Cardiac muscle cell (in vitro differentiated cells and primary cell): ENCODE data around the gene GLIPR1. TPM values are rescaled to one million over a fixed set of nuclear protein-coding genes. Genes with fewer than 3 reads are reported as not detected.
"Not testable (repeated sequence)": the region's sequence is repeated elsewhere in the genome, so short reads cannot be mapped to it uniquely, and the experiment has no call there.

Experiments
- DNase-seq, 2 donors: peaks; one replicate each; pipeline versions ENCODE4 v3.0.0 to v3.0.0-alpha.2; 2010 to 2017; ENCODE audit warnings: low read depth in 1 of 2, low spot score in 1 of 2
- H3K27ac ChIP-seq: fragments of 200-600 bp; sonication (generic); 2 replicates; pipeline ENCODE4 v1.5.1; 2016
- H3K27me3 ChIP-seq: fragments of 200-600 bp; sonication (generic); 2 replicates; pipeline ENCODE4 v1.6.0; 2016; ENCODE audit warnings: control low read depth
- H3K36me3 ChIP-seq: fragments of 200-600 bp; sonication (generic); 2 replicates; pipeline ENCODE4 v1.5.1; 2016; ENCODE audit warnings: control low read depth
- H3K4me1 ChIP-seq: fragments of 200-600 bp; sonication (generic); 2 replicates; pipeline ENCODE4 v1.8.1; 2017; ENCODE audit warnings: low read depth, mild to moderate bottlenecking, mixed run types
- H3K4me3 ChIP-seq: fragments of 200-600 bp; sonication (generic); 2 replicates; pipeline ENCODE4 v1.5.1; 2016; ENCODE audit warnings: mild to moderate bottlenecking
- H3K9me3 ChIP-seq: fragments of 200-600 bp; sonication (generic); 2 replicates; pipeline ENCODE4 v1.5.1; 2017; ENCODE audit warnings: low read depth, mild to moderate bottlenecking, control low read depth
- CTCF ChIP-seq: IDR thresholded peaks from 2 replicates; pipeline ENCODE4 v1.5.1; 2012; ENCODE audit warnings: low read depth, mild to moderate bottlenecking, low read length
- polyA plus RNA-seq: library from polyadenylated mRNA; unstranded; fragments of >200 nt; fragmentation: Nextera tagmentation; extraction: Ambion mirVana; gene quantifications from 2 replicates; pipeline ENCODE4 v1.2.1, GENCODE V29; 2016
- total RNA-seq: library from RNA; depleted of rRNA; stranded (reverse); fragments of >200 nt; gene quantifications from 2 replicates; pipeline ENCODE4 v1.2.3, GENCODE V29; 2016

GLIPR1 gene
- total and polyA plus RNA-seq, 2 experiments from 2014 or later: 0.03 to 0.62 TPM

GRCh38 chr12:75439930-75440329 is 40.6 kb upstream of the GLIPR1 start:
- no peaks in the 10 kb centered on the region for H3K27me3 ChIP-seq
- H3K36me3 ChIP-seq: no peaks in the 10 kb centered on the region
- no peaks in the 10 kb centered on the region for H3K9me3 ChIP-seq
- TF ChIP-seq CTCF: no peak
- H3K4me1 ChIP-seq: no peaks in the 10 kb centered on the region
- no peak for DNase-seq
- no peak overlapping the region for H3K4me3 ChIP-seq
- H3K27ac ChIP-seq: no peak overlapping the region

- not testable (repeated sequence) for H3K4me3 ChIP-seq, H3K27ac ChIP-seq, H3K4me1 ChIP-seq, H3K9me3 ChIP-seq, H3K36me3 ChIP-seq, H3K27me3 ChIP-seq, DNase-seq
These were observed 38.7 kb upstream of the GLIPR1 start for GRCh38 chr12:75441687-75442449.

GRCh38 chr12:75442454-75442853 is 38.1 kb upstream of the GLIPR1 start:
- H3K27ac ChIP-seq, DNase-seq, H3K4me3 ChIP-seq, H3K4me1 ChIP-seq, H3K9me3 ChIP-seq, H3K36me3 ChIP-seq, H3K27me3 ChIP-seq: not testable (repeated sequence)

GRCh38 chr12:75443709-75444108 is 36.8 kb upstream of the GLIPR1 start:
- no peak for DNase-seq
- H3K27ac ChIP-seq: no peak overlapping the region
- no peaks in the 10 kb centered on the region for H3K9me3 ChIP-seq
- TF ChIP-seq CTCF: no peak
- H3K36me3 ChIP-seq: no peaks in the 10 kb centered on the region
- H3K4me1 ChIP-seq: no peaks in the 10 kb centered on the region
- no peaks in the 10 kb centered on the region for H3K27me3 ChIP-seq
- no peak overlapping the region for H3K4me3 ChIP-seq

- Histone ChIP-seq H3K4me3 (no peak overlapping the region), H3K4me1 (no peaks in the 10 kb centered on the region), H3K27me3 (no peaks in the 10 kb centered on the region), H3K27ac (peak overlapping the region; percentile 7), H3K9me3 (no peaks in the 10 kb centered on the region), H3K36me3 (no peaks in the 10 kb centered on the region)
- DNase-seq: peak; percentile 6 to 31
- no peak for TF ChIP-seq CTCF
These were observed 36.0 kb upstream of the GLIPR1 start for GRCh38 chr12:75444429-75445136.

- not testable (repeated sequence) for H3K4me1 ChIP-seq, H3K36me3 ChIP-seq, DNase-seq, H3K27ac ChIP-seq, H3K9me3 ChIP-seq, H3K27me3 ChIP-seq, H3K4me3 ChIP-seq
These were observed 35.4 kb upstream of the GLIPR1 start for GRCh38 chr12:75445137-75445507.

- no peak overlapping the region for H3K4me3 ChIP-seq
- H3K27ac ChIP-seq: no peak overlapping the region
- H3K9me3 ChIP-seq: no peaks in the 10 kb centered on the region
- H3K4me1 ChIP-seq: no peaks in the 10 kb centered on the region
- no peaks in the 10 kb centered on the region for H3K36me3 ChIP-seq
- no peaks in the 10 kb centered on the region for H3K27me3 ChIP-seq
- no peak for TF ChIP-seq CTCF
- DNase-seq: no peak
These were observed 33.7 kb upstream of the GLIPR1 start for GRCh38 chr12:75446857-75447256.
